HG02840 (cell line): ENCODE data around the gene OPTC.
"Not testable (repeated sequence)": the region's sequence is repeated elsewhere in the genome, so short reads cannot be mapped to it uniquely, and the experiment has no call there.

Experiments used
- ATAC-seq: cut with Tn5 transposase; IDR thresholded peaks from one replicate; pipeline ENCODE4 v1.9.1; 2021; ENCODE audit warnings: mild to moderate bottlenecking, moderate library complexity, moderate number of reproducible peaks; ENCODE audit not compliant: unreplicated experiment, low FRiP score

The OPTC gene

GRCh38 chr1:203464743-203465142, 29.2 kb upstream of the OPTC start:
- no peak for ATAC-seq

- ATAC-seq = no peak
Measured at GRCh38 chr1:203465146-203465798, 28.7 kb upstream of the OPTC start.

GRCh38 chr1:203465948-203466347, 28.0 kb upstream of the OPTC start:
- ATAC-seq = no peak

- ATAC-seq = not testable (repeated sequence)
Measured at GRCh38 chr1:203466906-203467549, 26.9 kb upstream of the OPTC start.

GRCh38 chr1:203467550-203467921, 26.4 kb upstream of the OPTC start:
- ATAC-seq = no peak

- no peak for ATAC-seq
Measured at GRCh38 chr1:203468326-203468725, 25.6 kb upstream of the OPTC start.

- no peak for ATAC-seq
Measured at GRCh38 chr1:203470240-203470639, 23.7 kb upstream of the OPTC start.

GRCh38 chr1:203471841-203472240, 22.1 kb upstream of the OPTC start:
- ATAC-seq = no peak

- no peak for ATAC-seq
Measured at GRCh38 chr1:203473281-203473680, 20.7 kb upstream of the OPTC start.

- ATAC-seq = no peak
Measured at GRCh38 chr1:203473781-203474305, 20.1 kb upstream of the OPTC start.

GRCh38 chr1:203475012-203475981, 18.7 kb upstream of the OPTC start, which contains the start of gene PRELP:
Gene PRELP, plus strand, starts transcription at chr1:203475806. Its CDS starts 7,379 bp downstream, at chr1:203483185.
- ATAC-seq = no peak

- no peak for ATAC-seq
Measured at GRCh38 chr1:203476216-203476814, 17.6 kb upstream of the OPTC start.

- ATAC-seq = no peak
Measured at GRCh38 chr1:203477748-203478147, 16.2 kb upstream of the OPTC start.

GRCh38 chr1:203478231-203478630, 15.7 kb upstream of the OPTC start:
- ATAC-seq = no peak

GRCh38 chr1:203478986-203479385, 15.0 kb upstream of the OPTC start:
- ATAC-seq = no peak

GRCh38 chr1:203479646-203480045, 14.3 kb upstream of the OPTC start:
- ATAC-seq = no peak

GRCh38 chr1:203480084-203480483, 13.9 kb upstream of the OPTC start:
- ATAC-seq = no peak

GRCh38 chr1:203480525-203481084, 13.3 kb upstream of the OPTC start:
- ATAC-seq = no peak

- no peak for ATAC-seq
Measured at GRCh38 chr1:203481196-203481595, 12.8 kb upstream of the OPTC start.
